Left lung (tissue), 10 donors: ENCODE data around the gene FAM89A. TPM values are rescaled to one million over a fixed set of nuclear protein-coding genes. Genes with fewer than 3 reads are reported as not detected.

ENCODE experiments used
- ATAC-seq: fragments of 200-7000 bp; cut with Tn5 transposase; one replicate; pipeline ENCODE4 v1.9.1; 2020; ENCODE audit warnings: moderate library complexity
- DNase-seq, 4 donors: peaks; one replicate each; pipeline ENCODE4 v3.0.0-alpha.2; 2013 to 2020
- H3K27ac ChIP-seq, 2 donors: fragments of 200-600 bp; sonication (generic) in 1 of 2; one replicate each; pipeline versions ENCODE4 v1.5.0 to v1.8.0; 2020 to 2021
- H3K27me3 ChIP-seq, 2 donors: fragments of 200-600 bp; sonication (generic) in 1 of 2; one replicate each; pipeline versions ENCODE4 v1.5.0 to v1.8.0; 2020 to 2021
- H3K36me3 ChIP-seq, 2 donors: fragments of 200-600 bp; sonication (generic) in 1 of 2; one replicate each; pipeline versions ENCODE4 v1.5.0 to v1.8.0; 2020 to 2021
- H3K4me1 ChIP-seq, 2 donors: fragments of 200-600 bp; one replicate each; pipeline ENCODE4 v1.8.0; 2021
- H3K4me3 ChIP-seq, 2 donors: fragments of 200-600 bp; sonication (generic) in 1 of 2; one replicate each; pipeline versions ENCODE4 v1.5.0 to v1.8.0; 2020 to 2021; ENCODE audit warnings: mild to moderate bottlenecking in 1 of 2
- H3K9me3 ChIP-seq, 2 donors: fragments of 200-600 bp; sonication (generic) in 1 of 2; one replicate each; pipeline versions ENCODE4 v1.5.0 to v1.8.0; 2020 to 2021
- intact Hi-C, 2 donors: fragments of 100-400 bp; cut with DNase I; formaldehyde crosslinking; loops; one replicate each; pipeline versions ENCODE4 v1.11.2 to v1.14.2; 2022
- polyA plus RNA-seq, 6 donors: library from polyadenylated mRNA; unstranded; fragments of 120-200 nt; gene quantifications; one replicate each; pipeline ENCODE4 v1.2.1, GENCODE V29; 2013; ENCODE audit not compliant: insufficient read length in 6 of 6
- total RNA-seq, 2 donors: library from RNA; stranded (reverse); fragmentation: NEBNext Ultra II Directional; extraction: Animal tissue kit (Norgen Biotek cat#: 25700); gene quantifications; one replicate each; pipeline ENCODE4 v1.2.1, GENCODE V29; 2021
- TF ChIP-seq, protein P1 (sequence below), 2 donors: fragments of 200-600 bp; sonication (generic) in 1 of 2; IDR thresholded peaks; one replicate each; pipeline versions ENCODE4 v1.5.0 to v1.8.0; 2021; ENCODE audit warnings: antibody characterized with exemption in 2 of 2
- donor health status: DM: no; HTN: yes; CAD: no.
- donor health status: DM: no; HTN: no; CAD: no.

Gene FAM89A
- total and polyA plus RNA-seq, 8 donors = 12.3 to 26.6 (median 18.5) TPM

DNA sequence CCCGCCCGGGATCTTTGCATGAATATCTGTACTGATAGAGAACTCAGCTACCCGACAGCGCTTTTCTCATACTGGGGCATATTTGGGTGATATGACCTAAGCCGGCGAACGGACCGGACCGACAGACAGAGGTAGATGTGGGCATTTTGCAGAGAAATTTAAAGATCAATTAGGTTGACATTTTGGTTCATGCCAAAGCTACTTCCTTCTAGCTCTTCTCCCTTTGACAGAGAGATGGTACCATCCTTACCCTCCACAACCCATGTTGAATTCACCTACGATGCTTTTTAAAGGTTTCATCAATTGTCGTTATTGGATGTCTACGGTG, 60.7 kb downstream of the FAM89A start:
- DNase-seq (no peak), ATAC-seq (no peak)
- H3K4me3 ChIP-seq = peak overlapping the region; percentile 65 to 71
- H3K4me1 ChIP-seq = peaks cover 16 to 38% of the 10 kb centered on the region in 2 donors
- TF ChIP-seq, protein P1, sequence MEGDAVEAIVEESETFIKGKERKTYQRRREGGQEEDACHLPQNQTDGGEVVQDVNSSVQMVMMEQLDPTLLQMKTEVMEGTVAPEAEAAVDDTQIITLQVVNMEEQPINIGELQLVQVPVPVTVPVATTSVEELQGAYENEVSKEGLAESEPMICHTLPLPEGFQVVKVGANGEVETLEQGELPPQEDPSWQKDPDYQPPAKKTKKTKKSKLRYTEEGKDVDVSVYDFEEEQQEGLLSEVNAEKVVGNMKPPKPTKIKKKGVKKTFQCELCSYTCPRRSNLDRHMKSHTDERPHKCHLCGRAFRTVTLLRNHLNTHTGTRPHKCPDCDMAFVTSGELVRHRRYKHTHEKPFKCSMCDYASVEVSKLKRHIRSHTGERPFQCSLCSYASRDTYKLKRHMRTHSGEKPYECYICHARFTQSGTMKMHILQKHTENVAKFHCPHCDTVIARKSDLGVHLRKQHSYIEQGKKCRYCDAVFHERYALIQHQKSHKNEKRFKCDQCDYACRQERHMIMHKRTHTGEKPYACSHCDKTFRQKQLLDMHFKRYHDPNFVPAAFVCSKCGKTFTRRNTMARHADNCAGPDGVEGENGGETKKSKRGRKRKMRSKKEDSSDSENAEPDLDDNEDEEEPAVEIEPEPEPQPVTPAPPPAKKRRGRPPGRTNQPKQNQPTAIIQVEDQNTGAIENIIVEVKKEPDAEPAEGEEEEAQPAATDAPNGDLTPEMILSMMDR (IDR thresholded peaks at IDR 0.05) = peak in 1 of 2 donors; percentile 2
- H3K27ac ChIP-seq = peak overlapping the region; percentile 37 to 82
- intact Hi-C loops = no loop called here
- no peaks in the 10 kb centered on the region for H3K9me3 ChIP-seq
- H3K27me3 ChIP-seq = no peaks in the 10 kb centered on the region
- peaks cover 0 to 20% of the 10 kb centered on the region in 2 donors for H3K36me3 ChIP-seq

DNA sequence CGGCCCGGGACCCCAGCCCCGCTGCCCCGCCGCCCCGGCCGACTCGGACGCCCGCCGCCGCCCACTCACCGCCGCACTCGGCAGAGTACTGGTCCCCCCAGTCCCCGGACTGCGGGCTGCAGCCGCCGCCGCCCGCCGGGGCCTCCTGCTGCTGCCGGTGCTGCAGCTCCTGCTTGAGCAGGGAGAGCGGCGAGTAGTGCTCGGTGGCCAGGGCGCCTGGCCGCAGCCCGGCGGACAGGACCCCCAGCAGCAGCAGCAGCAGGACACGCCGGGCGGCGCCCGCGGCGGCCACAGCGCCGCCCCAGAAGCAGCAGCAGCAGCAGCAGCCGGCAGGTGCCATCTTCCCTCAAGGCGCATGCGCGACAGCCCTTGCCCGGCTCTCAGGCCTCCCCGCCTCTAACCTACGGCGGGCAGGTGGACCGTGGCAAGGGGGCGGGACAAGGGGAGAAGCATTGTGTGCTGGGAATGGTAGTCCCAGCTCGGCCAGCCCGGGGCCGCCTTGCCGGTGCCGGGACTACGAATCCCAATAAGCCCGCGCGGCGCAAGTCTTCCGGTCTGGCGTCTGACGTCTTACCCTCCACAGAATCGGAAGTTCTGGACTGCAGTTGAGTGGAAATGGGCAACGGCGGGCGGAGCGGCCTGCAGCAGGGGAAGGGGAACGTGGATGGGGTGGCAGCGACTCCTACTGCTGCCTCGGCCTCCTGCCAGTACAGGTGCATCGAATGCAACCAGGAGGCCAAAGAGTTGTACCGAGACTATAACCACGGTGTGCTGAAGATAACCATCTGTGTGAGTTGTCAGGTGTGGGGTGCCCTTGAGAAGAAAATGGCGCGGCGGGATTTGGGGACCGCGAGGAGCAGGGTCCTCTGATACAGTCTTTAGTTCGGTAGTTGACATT, 61.3 kb downstream of the FAM89A start, which contains the start of the genes ARV1 and TTC13:
ARV1 (plus strand) TSS at position 604 of the 898 bp plus-strand sequence; CDS start at position 616, 12 bp downstream.
TTC13 (minus strand) TSS at position 371 of the 898 bp plus-strand sequence; CDS start at position 340, 31 bp downstream.
- DNase-seq = peak; percentile 95 to 100 (median 98)
- Histone ChIP-seq H3K4me3 (peak within 1 kb of the TSS; percentile 65 to 71), H3K27ac (peak within 1 kb of the TSS; percentile 57 to 82), H3K9me3 (no peaks in the 10 kb centered on the region), H3K27me3 (no peaks in the 10 kb centered on the region), H3K36me3 (peaks cover 0 to 20% of the 10 kb centered on the region in 2 donors), H3K4me1 (peaks cover 16 to 39% of the 10 kb centered on the region in 2 donors)
- ATAC-seq = peak; percentile 99
- TF ChIP-seq, protein P1 (IDR thresholded peaks at IDR 0.05) = peak; percentile 10 to 43
- intact Hi-C loops = no loop called here

DNA sequence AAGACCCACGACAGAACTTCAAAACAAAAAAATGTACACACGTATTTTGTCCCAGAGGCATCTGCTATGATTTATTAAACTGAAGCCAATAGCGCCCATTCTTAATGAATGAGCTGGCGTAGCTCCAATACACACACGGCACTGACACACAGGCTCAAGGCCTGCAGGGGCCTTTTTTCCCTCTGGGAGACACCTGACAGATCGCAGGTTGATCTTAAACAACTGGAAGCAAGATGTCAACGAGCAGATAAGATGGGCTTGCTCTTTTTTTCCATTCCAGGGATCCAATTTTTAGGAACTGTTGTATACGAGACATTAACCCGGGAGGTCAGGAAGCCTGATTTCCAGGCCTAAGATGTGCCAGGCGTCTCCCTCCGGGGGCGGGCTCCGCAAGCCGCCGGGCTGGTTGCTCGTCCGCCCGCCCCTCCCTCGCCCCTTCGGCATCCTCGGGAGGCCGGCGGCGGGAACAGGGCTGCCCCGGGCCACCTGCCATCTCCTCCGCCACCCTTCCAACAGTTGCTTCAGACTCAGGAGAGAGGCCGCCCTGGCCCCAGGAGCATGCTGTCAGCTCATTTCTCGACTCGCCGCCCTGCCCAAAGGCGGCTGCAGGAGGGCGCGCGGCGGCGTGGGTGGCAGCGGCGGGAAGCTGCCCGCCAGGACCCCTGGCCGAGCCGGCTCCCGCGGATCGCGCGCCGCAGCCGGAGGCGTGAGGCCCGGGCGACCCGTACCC, 62.1 kb downstream of the FAM89A start:
- H3K9me3 ChIP-seq = no peaks in the 10 kb centered on the region
- no peaks in the 10 kb centered on the region for H3K27me3 ChIP-seq
- peaks cover 0 to 20% of the 10 kb centered on the region in 2 donors for H3K36me3 ChIP-seq
- H3K27ac ChIP-seq = peak overlapping the region; percentile 57 to 82
- intact Hi-C loops = no loop called here
- TF ChIP-seq, protein P1 (IDR thresholded peaks at IDR 0.05) = no peak
- DNase-seq = peak in 2 of 4 donors; percentile 17 to 87
- H3K4me1 ChIP-seq = peaks cover 16 to 42% of the 10 kb centered on the region in 2 donors
- peak overlapping the region; percentile 65 to 71 for H3K4me3 ChIP-seq
- peak; percentile 2 for ATAC-seq

DNA sequence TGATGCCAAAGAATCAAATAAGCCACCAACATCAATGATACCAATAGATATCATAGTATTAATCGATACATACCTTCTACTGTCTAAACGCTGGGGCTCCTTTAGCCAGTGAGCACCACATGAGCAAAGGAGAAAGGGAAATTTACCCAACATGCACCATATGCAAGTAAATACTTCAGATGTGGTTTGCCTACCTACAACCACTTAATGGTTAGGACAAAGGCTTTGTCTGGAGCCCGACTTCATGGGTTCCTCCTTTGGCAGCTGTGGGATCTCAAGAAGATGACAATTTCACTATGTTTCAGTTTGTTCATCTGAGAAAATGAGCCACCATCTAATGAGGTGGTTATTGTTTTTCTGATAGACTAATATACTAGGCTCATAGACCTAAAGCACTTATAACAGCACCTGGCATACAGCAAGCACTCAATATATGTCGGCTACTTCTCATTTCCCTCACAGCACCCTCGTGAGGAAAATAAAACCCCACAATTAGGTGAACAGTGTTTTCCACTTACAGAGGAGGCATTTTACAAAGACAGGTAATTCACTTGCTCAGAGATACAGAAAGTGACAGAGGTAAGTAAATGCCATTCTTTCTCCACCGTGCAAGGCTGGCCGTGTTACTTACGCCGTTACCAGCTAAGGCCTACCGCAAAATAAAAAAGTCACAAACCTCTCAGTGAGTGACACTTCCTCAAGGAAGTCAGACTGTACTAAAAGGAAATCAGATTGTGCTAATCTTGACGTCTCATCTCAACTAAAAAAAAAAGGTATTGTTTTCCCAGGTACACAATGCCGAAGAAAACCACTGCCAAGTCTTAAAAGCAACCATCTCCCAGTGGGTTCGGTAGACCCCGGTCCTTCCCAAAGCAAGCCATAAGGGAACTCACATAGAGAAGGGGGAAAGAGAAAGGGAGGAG, 63.0 kb downstream of the FAM89A start:
- no peaks in the 10 kb centered on the region for H3K27me3 ChIP-seq
- no peak for ATAC-seq
- peak overlapping the region; percentile 57 to 82 for H3K27ac ChIP-seq
- no peak for DNase-seq
- H3K36me3 ChIP-seq = peaks cover 0 to 17% of the 10 kb centered on the region in 2 donors
- intact Hi-C loops = no loop called here
- peaks cover 16 to 48% of the 10 kb centered on the region in 2 donors for H3K4me1 ChIP-seq
- peak overlapping the region; percentile 65 to 71 for H3K4me3 ChIP-seq
- TF ChIP-seq, protein P1 (IDR thresholded peaks at IDR 0.05) = no peak
- H3K9me3 ChIP-seq = no peaks in the 10 kb centered on the region
